ENCODE data around the gene SNED1.

DNA sequence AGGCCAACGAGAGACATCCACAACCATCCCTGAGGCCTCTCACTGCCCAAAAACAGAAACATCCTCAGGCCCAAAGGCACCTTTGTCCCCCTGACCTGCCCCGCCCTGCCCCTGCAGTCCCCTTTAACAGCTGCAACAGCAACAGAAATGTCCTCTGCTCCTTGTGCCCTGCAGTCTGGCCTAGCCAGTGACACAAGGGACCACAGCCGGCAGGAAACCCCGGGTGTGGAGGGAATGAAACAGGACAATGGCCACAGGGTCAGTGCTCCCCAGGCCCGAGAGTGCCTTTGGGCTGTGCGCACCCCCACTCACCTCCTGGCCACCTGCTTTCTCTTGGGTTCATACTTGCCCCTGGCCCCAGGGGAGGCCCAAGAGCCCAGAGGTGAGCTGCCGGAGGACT is 35.6 kb downstream of the SNED1 start:
- TF ChIP-seq EZH2 (IDR thresholded peaks at IDR 0.05; ENCODE audit: insufficient read depth, poor library complexity, severe bottlenecking): no peak
- TF ChIP-seq EZH2phosphoT487 (IDR thresholded peaks at IDR 0.05; ENCODE audit: insufficient read depth, low read depth): no peak

All from GM23248 (cell line).